Activated T-helper 1 cell treated with anti-CD3 and anti-CD28 coated beads, Interleukin-2, amount 50 U/mL, for 16 hours (primary cell): Measurements from ENCODE around the gene NSFL1C.

Source experiments
- DNase-seq, 2 donors: peaks; one replicate each; pipeline ENCODE4 v3.0.0-alpha.2; 2020; ENCODE audit warnings: low read depth in 1 of 2, low spot score in 1 of 2

The NSFL1C gene

GRCh38 chr20:1462834-1463233, 3.8 kb downstream of the NSFL1C start:
- no peak for DNase-seq

- DNase-seq, result no peak
Measured at GRCh38 chr20:1462001-1462400, 4.6 kb downstream of the NSFL1C start.

GRCh38 chr20:1460275-1460674, 6.4 kb downstream of the NSFL1C start:
- DNase-seq, result no peak

- DNase-seq, result no peak
Measured at GRCh38 chr20:1457992-1458391, 8.7 kb downstream of the NSFL1C start.

- DNase-seq, result no peak
Measured at GRCh38 chr20:1456300-1456699, 10.3 kb downstream of the NSFL1C start.

- DNase-seq, result no peak
Measured at GRCh38 chr20:1450926-1451491, 15.6 kb downstream of the NSFL1C start.

GRCh38 chr20:1449370-1449769, 17.3 kb downstream of the NSFL1C start:
- DNase-seq, result no peak

GRCh38 chr20:1448081-1448620, 18.5 kb downstream of the NSFL1C start:
- no peak for DNase-seq

- DNase-seq, result no peak
Measured at GRCh38 chr20:1446536-1446935, 20.1 kb downstream of the NSFL1C start.

- DNase-seq, result no peak
Measured at GRCh38 chr20:1443085-1443484, 23.6 kb downstream of the NSFL1C start.

GRCh38 chr20:1442304-1442703, 24.3 kb downstream of the NSFL1C start:
- DNase-seq, result no peak

- no peak for DNase-seq
Measured at GRCh38 chr20:1441133-1441532, 25.5 kb downstream of the NSFL1C start.

- DNase-seq, result no peak
Measured at GRCh38 chr20:1440024-1440423, 26.6 kb downstream of the NSFL1C start.

GRCh38 chr20:1438361-1438760, 28.3 kb downstream of the NSFL1C start:
- DNase-seq, result no peak

GRCh38 chr20:1437235-1437904, 29.3 kb downstream of the NSFL1C start:
- DNase-seq, result peak; percentile 66

GRCh38 chr20:1436263-1436662, 30.4 kb downstream of the NSFL1C start:
- DNase-seq, result no peak

- no peak for DNase-seq
Measured at GRCh38 chr20:1435337-1435699, 31.3 kb downstream of the NSFL1C start.

GRCh38 chr20:1434571-1435336, 31.9 kb downstream of the NSFL1C start:
- DNase-seq, result peak in 1 of 2 donors; percentile 26

- DNase-seq, result no peak
Measured at GRCh38 chr20:1431158-1431557, 35.5 kb downstream of the NSFL1C start.

- no peak for DNase-seq
Measured at GRCh38 chr20:1430004-1430451, 36.6 kb downstream of the NSFL1C start.

GRCh38 chr20:1429143-1429728, 37.4 kb downstream of the NSFL1C start:
- no peak for DNase-seq
